DND-41 (cell line): ENCODE data around the gene MRAS.

Source experiments
- ATAC-seq: fragments of 200-7000 bp; cut with Tn5 transposase; 3 replicates; pipeline ENCODE4 v1.9.1; 2021; ENCODE audit warnings: low read depth; ENCODE audit not compliant: insufficient read depth
- DNase-seq: peaks from one replicate; pipeline ENCODE4 v3.0.0-alpha.2; 2020
- H2AFZ ChIP-seq: 2 replicates; pipeline ENCODE4 v1.6.0; 2012; ENCODE audit warnings: low read depth, low read length
- H3K27ac ChIP-seq: 2 replicates; pipeline ENCODE4 v1.5.1; 2012; ENCODE audit warnings: low read length, inconsistent platforms
- H3K27me3 ChIP-seq: fragments of 200-600 bp; sonication (generic); 2 replicates; pipeline ENCODE4 v1.6.0; 2012; ENCODE audit warnings: low read length, mild to moderate bottlenecking, inconsistent platforms; ENCODE audit not compliant: insufficient read depth, poor library complexity
- H3K36me3 ChIP-seq: 2 replicates; pipeline ENCODE4 v1.5.1; 2012; ENCODE audit warnings: low read length, inconsistent platforms; ENCODE audit not compliant: insufficient read depth
- H3K4me1 ChIP-seq: 2 replicates; pipeline ENCODE4 v1.5.1; 2012; ENCODE audit warnings: mild to moderate bottlenecking, low read length; ENCODE audit not compliant: insufficient read depth
- H3K4me2 ChIP-seq: 2 replicates; pipeline ENCODE4 v1.6.0; 2012; ENCODE audit warnings: mild to moderate bottlenecking, moderate library complexity, low read length, inconsistent platforms; ENCODE audit not compliant: insufficient read depth
- H3K4me3 ChIP-seq, 2 experiments: fragments of 200-600 bp in 1 of 2; shearing (Covaris generic) in 1 of 2; 2 replicates each; pipeline ENCODE4 v1.5.1; 2012 to 2016; ENCODE audit warnings: inconsistent platforms in 2 of 2, low read length in 2 of 2, mild to moderate bottlenecking in 2 of 2, low read depth in 1 of 2, moderate library complexity in 1 of 2
- H3K79me2 ChIP-seq: 2 replicates; pipeline ENCODE4 v1.6.0; 2012; ENCODE audit warnings: low read length, inconsistent platforms; ENCODE audit not compliant: insufficient read depth
- H3K9ac ChIP-seq: 2 replicates; pipeline ENCODE4 v1.6.0; 2012; ENCODE audit warnings: low read depth, mild to moderate bottlenecking, inconsistent platforms, low read length, moderate library complexity
- H3K9me3 ChIP-seq: 2 replicates; pipeline ENCODE4 v1.5.1; 2012; ENCODE audit warnings: low read length, moderate library complexity, mild to moderate bottlenecking, inconsistent platforms; ENCODE audit not compliant: insufficient read depth, severe bottlenecking
- H4K20me1 ChIP-seq: 2 replicates; pipeline ENCODE4 v1.6.0; 2012; ENCODE audit warnings: low read length; ENCODE audit not compliant: insufficient read depth
- CTCF ChIP-seq: IDR thresholded peaks from 2 replicates; pipeline ENCODE4 v1.5.1; 2012; ENCODE audit warnings: borderline replicate concordance, low read length, moderate library complexity, mild to moderate bottlenecking; ENCODE audit not compliant: poor library complexity, severe bottlenecking; ENCODE audit errors: extremely low read depth
- EZH2 ChIP-seq: IDR thresholded peaks from 3 replicates; pipeline ENCODE4 v1.6.1; 2012; ENCODE audit warnings: borderline replicate concordance, low read depth, mild to moderate bottlenecking, moderate library complexity, low read length, inconsistent platforms; ENCODE audit not compliant: severe bottlenecking

The MRAS gene

DNA sequence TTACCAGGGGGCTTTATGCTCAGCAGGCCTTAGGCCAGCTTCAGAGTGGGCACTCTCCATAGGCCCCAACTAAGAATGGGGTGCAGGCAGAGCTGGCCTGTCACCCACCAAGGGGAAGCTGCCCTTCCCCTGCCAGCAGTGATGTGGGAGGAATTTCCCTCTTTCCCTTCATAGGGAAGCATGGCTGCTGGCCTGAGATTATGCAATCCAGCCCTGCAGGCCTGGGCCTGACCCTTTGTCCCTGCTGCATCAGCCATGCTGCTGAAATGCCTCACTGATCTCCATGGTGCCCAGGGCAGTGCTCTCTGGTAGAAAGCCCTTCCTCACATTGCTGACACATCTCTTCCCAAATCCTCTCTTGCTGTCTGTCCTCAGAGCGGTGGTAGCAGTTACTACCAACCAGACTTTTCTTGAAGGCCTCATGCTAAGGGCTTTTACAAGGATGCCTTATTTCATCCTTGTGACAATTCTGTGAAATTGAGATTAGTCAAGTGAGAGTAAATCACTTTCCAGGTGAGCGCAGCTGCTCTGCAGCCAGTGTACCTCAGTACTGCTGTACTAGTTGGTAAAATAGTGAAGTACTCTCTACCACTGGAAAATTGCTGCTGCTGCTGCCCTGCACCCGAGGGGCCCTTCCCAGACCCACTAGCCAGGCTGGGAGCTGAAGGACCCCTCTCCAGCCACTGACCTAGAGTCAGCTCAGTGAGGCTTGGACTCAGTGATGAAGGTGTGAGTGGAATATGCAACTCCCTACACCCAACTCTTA is 33.8 kb downstream of the MRAS start:
- DNase-seq: no peak
- Histone ChIP-seq H3K9me3 (no peaks in the 10 kb centered on the region), H3K36me3 (no peaks in the 10 kb centered on the region), H3K79me2 (no peaks in the 10 kb centered on the region), H3K27ac (no peak overlapping the region), H3K9ac (no peak overlapping the region), H2AFZ (no peak overlapping the region), H3K4me2 (no peak overlapping the region), H4K20me1 (no peaks in the 10 kb centered on the region), H3K4me1 (no peaks in the 10 kb centered on the region), H3K27me3 (no peaks in the 10 kb centered on the region), H3K4me3 (no peak overlapping the region)
- no peak for ATAC-seq
- no peak for TF ChIP-seq EZH2
- no peak for TF ChIP-seq CTCF

DNA sequence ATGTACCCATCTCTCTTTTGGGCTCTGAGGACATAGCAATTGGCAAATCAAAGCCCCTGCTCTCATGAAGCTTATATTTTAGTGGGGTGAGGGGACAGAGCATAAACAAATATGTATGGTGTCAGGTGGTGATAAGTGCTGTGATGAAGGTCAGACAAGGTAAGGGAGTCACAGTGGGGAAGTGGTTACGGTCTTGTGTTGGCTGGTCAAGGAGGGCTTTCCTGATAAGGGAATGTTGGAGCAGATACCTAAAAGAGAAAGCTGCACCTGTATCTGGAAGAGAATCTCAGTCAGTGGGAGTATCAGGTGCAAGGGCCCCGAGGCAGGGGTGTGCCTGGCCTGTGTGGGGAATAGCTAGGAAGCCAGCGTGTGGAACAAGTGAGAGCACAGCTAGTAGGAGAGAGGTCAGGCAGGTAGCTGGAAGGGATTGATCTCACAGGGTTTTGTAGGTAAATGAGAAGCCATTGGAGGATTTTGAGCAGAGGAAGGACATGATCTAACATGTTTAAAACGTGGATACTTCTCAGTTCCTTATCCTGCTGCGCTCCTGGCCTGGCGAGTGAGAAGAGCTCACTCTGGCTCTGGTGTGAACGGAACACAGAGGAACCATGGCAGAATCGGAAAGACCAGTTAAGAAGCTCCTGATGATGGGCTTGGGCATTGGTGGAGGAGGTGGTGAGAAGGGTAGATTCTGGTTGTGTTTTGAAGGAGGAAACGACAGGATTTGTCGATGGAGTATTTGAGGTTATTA is 35.5 kb downstream of the MRAS start:
- no peak overlapping the region for H3K9ac ChIP-seq
- H3K27ac ChIP-seq: no peak overlapping the region
- H3K9me3 ChIP-seq: no peaks in the 10 kb centered on the region
- ATAC-seq (no peak), DNase-seq (no peak)
- H3K4me1 ChIP-seq: no peaks in the 10 kb centered on the region
- H3K4me2 ChIP-seq: no peak overlapping the region
- TF ChIP-seq EZH2 (no peak), CTCF (no peak)
- no peaks in the 10 kb centered on the region for H4K20me1 ChIP-seq
- H3K27me3 ChIP-seq: no peaks in the 10 kb centered on the region
- no peak overlapping the region for H3K4me3 ChIP-seq
- no peaks in the 10 kb centered on the region for H3K79me2 ChIP-seq
- H2AFZ ChIP-seq: no peak overlapping the region
- H3K36me3 ChIP-seq: no peaks in the 10 kb centered on the region

DNA sequence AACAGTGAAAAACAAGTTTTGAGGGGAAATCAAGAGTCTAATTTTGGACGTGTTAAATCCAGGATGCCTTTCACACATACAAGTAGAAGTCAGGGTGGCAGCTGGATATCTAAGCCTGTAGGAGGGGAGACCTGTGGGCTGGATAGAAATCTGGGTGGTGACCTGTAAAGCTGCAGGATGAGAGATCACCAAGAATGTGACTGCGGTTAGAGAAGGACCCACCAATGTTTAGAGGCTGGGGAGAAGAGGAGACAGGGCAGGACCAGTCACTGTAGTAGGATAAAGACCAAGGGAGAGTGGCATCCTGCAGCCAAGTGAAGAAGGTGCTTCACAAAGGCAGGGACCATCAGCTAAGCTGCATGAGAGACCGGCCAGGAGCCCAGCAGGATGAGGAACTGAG is 36.2 kb downstream of the MRAS start:
- H3K4me3 ChIP-seq: no peak overlapping the region
- no peaks in the 10 kb centered on the region for H3K9me3 ChIP-seq
- TF ChIP-seq EZH2 (no peak), CTCF (no peak)
- no peak overlapping the region for H3K9ac ChIP-seq
- no peaks in the 10 kb centered on the region for H4K20me1 ChIP-seq
- H3K27me3 ChIP-seq: no peaks in the 10 kb centered on the region
- no peak overlapping the region for H3K27ac ChIP-seq
- ATAC-seq (no peak), DNase-seq (no peak)
- H3K4me2 ChIP-seq: no peak overlapping the region
- no peaks in the 10 kb centered on the region for H3K4me1 ChIP-seq
- no peaks in the 10 kb centered on the region for H3K36me3 ChIP-seq
- no peaks in the 10 kb centered on the region for H3K79me2 ChIP-seq
- H2AFZ ChIP-seq: no peak overlapping the region
